ENCODE results near the gene APBB2.

Gene APBB2

GRCh38 chr4:41215155-41215554 is 813 bp upstream of the APBB2 start:
- DNase-seq (ENCODE audit: low read depth, low spot score) = no peak
- POLR2A ChIA-PET = interaction anchor here (1.2 to 1.5 kb wide), 2 partner anchors 39 to 42 kb away, joined by 3 to 4 read pairs; partner anchors contain the start of gene UCHL1
- TF ChIP-seq CTCF (IDR thresholded peaks at IDR 0.05; ENCODE audit: insufficient read depth, low read length, missing control alignments) = no peak
- CTCF ChIA-PET = interaction anchor here (0.6 to 14.0 kb wide), 18 partner anchors 8 to 308 kb away, joined by 3 to 336 read pairs (median 6); no protein-coding TSS in a partner anchor
- no peak overlapping the region for H3K4me3 ChIP-seq (ENCODE audit: low read depth, low read length)

GRCh38 chr4:41214825-41215146 is 444 bp upstream of the APBB2 start:
- POLR2A ChIA-PET = interaction anchor here (0.6 to 1.5 kb wide), 9 partner anchors 10 to 258 kb away, joined by 3 to 10 read pairs (median 3); partner anchors contain the start of gene UCHL1
- TF ChIP-seq CTCF (IDR thresholded peaks at IDR 0.05; ENCODE audit: insufficient read depth, low read length, missing control alignments) = no peak
- no peak for DNase-seq (ENCODE audit: low read depth, low spot score)
- H3K4me3 ChIP-seq (ENCODE audit: low read depth, low read length) = peak overlapping the region; percentile 21; the same call in 1 of the 2 replicates
- CTCF ChIA-PET = interaction anchor here (0.6 to 14.0 kb wide), 26 partner anchors 8 to 308 kb away, joined by 3 to 336 read pairs (median 5); no protein-coding TSS in a partner anchor

- no peak for TF ChIP-seq CTCF (IDR thresholded peaks at IDR 0.05; ENCODE audit: insufficient read depth, low read length, missing control alignments)
- no peak for DNase-seq (ENCODE audit: low read depth, low spot score)
- POLR2A ChIA-PET = interaction anchor here (0.6 to 1.5 kb wide), 7 partner anchors 9 to 298 kb away, joined by 3 to 10 read pairs (median 4); partner anchors contain the start of gene UCHL1
Observed at GRCh38 chr4:41213625-41214135, 662 bp downstream of the APBB2 start.

GRCh38 chr4:41212616-41213203 is 1.6 kb downstream of the APBB2 start:
- ChIA-PET CTCF (interaction anchor here (0.7 to 14.0 kb wide), 28 partner anchors 11 to 311 kb away, joined by 3 to 336 read pairs (median 4); no protein-coding TSS in a partner anchor), POLR2A (interaction anchor here (0.7 to 1.6 kb wide), 2 partner anchors 40 to 44 kb away, joined by 3 to 7 read pairs; partner anchors contain the start of gene UCHL1)
- peak; percentile 55 for TF ChIP-seq CTCF (IDR thresholded peaks at IDR 0.05; ENCODE audit: insufficient read depth, low read length, missing control alignments)
- DNase-seq (ENCODE audit: low read depth, low spot score) = no peak
- H3K4me3 ChIP-seq (ENCODE audit: low read depth, low read length) = peak overlapping the region; percentile 86

More at GRCh38 chr4:41213625-41214135, 662 bp downstream of the APBB2 start:
- CTCF ChIA-PET = interaction anchor here (0.6 to 14.0 kb wide), 44 partner anchors 8 to 1953 kb away, joined by 3 to 336 read pairs (median 4); no protein-coding TSS in a partner anchor
- H3K4me3 ChIP-seq (ENCODE audit: low read depth, low read length) = peak overlapping the region; percentile 86

DNA sequence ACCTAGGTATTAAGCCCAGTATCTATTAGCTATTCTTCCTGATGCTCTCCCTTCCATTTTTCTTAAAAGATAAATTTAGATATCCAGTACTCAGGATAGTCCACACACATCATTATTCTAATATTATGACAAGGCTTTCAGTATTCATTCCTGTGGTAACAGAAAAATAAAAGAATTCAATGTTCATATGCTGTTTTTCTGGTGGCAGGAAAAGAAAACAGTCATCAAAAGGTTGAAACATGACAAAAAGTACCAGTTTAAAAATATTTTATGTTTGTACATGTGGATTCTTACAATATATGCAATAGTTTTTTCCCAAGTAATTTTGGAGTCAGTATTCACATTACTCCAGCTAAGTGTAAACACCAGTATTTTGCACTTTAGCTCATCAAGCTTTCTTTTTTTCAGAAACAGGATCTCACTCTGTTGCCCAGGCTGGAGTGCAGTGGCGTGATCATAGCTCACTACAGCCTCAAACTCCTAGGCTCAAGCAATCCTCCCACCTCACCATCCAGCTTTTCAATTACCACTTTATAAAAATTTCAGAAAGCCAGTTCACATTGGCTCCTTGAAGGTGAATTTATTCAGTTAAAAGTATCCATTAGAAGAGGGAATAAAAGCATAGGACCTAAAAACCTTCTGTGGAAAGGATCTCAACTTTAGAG is 2.3 kb downstream of the APBB2 start:
- ChIA-PET CTCF (interaction anchor here (0.7 to 14.0 kb wide), 25 partner anchors 10 to 314 kb away, joined by 3 to 336 read pairs (median 4); no protein-coding TSS in a partner anchor), POLR2A (interaction anchor here (1.6 kb wide), 1 partner anchor 45 kb away, joined by 7 read pairs; the partner anchor contains the start of gene UCHL1)
- TF ChIP-seq CTCF (IDR thresholded peaks at IDR 0.05; ENCODE audit: insufficient read depth, low read length, missing control alignments) = no peak
- no peak for DNase-seq (ENCODE audit: low read depth, low spot score)
- H3K4me3 ChIP-seq (ENCODE audit: low read depth, low read length) = no peak overlapping the region; the same call in 1 of the 2 replicates
